ENCODE measurements around the gene UROS. TPM values are rescaled to one million over a fixed set of nuclear protein-coding genes. Genes with fewer than 3 reads are reported as not detected.

Gene UROS
- total and polyA plus RNA-seq, 10 donors, result 30.3 to 43.8 (median 39.2) TPM

- H3K36me3 ChIP-seq, result peaks cover 0 to 46% (median 29%) of the 10 kb centered on the region in 6 donors
- 86 to 95% (median 88%) methylated on average over 4 of the region's 4 CpGs for WGBS, 5 donors
- intact Hi-C loops (cut with DNase I; ENCODE audit: low total_unique reads), result no loop called here
- H3K27ac ChIP-seq, result no peak overlapping the region
- H3K4me1 ChIP-seq, result peaks cover 0 to 15% (median 5%) of the 10 kb centered on the region in 6 donors
- no peak for TF ChIP-seq POLR2A (IDR thresholded peaks at IDR 0.05)
- no peak for TF ChIP-seq CTCF (IDR thresholded peaks at IDR 0.05 in 8 of 11, conservative IDR thresholded peaks at IDR 0.05 in 3 of 11)
- TF ChIP-seq POLR2AphosphoS5 (IDR thresholded peaks at IDR 0.05), result no peak
- H3K4me3 ChIP-seq, result no peak overlapping the region
- H3K9me3 ChIP-seq, result no peaks in the 10 kb centered on the region
- no peaks in the 10 kb centered on the region for H3K27me3 ChIP-seq (replicated peaks in 1 of 7)
- no peak for DNase-seq
These were observed 6.5 kb downstream of the UROS start for GRCh38 chr10:125816548-125816947.

- peaks cover 0 to 54% (median 37%) of the 10 kb centered on the region in 6 donors for H3K36me3 ChIP-seq
- H3K27me3 ChIP-seq (replicated peaks in 1 of 7), result no peaks in the 10 kb centered on the region
- no peak for DNase-seq
- peaks cover 0 to 7% (median 0%) of the 10 kb centered on the region in 6 donors for H3K4me1 ChIP-seq
- WGBS, 5 donors, result 0 to 60% (median 0%) methylated on average over 1 of the region's 1 CpG
- intact Hi-C loops (cut with DNase I; ENCODE audit: low total_unique reads), result no loop called here
- H3K4me3 ChIP-seq, result no peak overlapping the region
- no peak overlapping the region for H3K27ac ChIP-seq
- TF ChIP-seq POLR2A (IDR thresholded peaks at IDR 0.05), result no peak
- TF ChIP-seq CTCF (IDR thresholded peaks at IDR 0.05 in 8 of 11, conservative IDR thresholded peaks at IDR 0.05 in 3 of 11), result no peak
- TF ChIP-seq POLR2AphosphoS5 (IDR thresholded peaks at IDR 0.05), result no peak
- H3K9me3 ChIP-seq, result no peaks in the 10 kb centered on the region
These were observed 7.3 kb downstream of the UROS start for GRCh38 chr10:125815764-125816163.

GRCh38 chr10:125812128-125812750 lies 10.8 kb downstream of the UROS start:
- no peaks in the 10 kb centered on the region for H3K27me3 ChIP-seq (replicated peaks in 1 of 7)
- TF ChIP-seq CTCF (IDR thresholded peaks at IDR 0.05 in 8 of 11, conservative IDR thresholded peaks at IDR 0.05 in 3 of 11), result no peak
- TF ChIP-seq POLR2AphosphoS5 (IDR thresholded peaks at IDR 0.05), result no peak
- TF ChIP-seq POLR2A (IDR thresholded peaks at IDR 0.05), result no peak
- no peaks in the 10 kb centered on the region for H3K9me3 ChIP-seq
- 83 to 94% (median 87%) methylated on average over 1 of the region's 1 CpG for WGBS, 5 donors
- H3K4me1 ChIP-seq, result no peaks in the 10 kb centered on the region
- intact Hi-C loops (cut with DNase I; ENCODE audit: low total_unique reads), result no loop called here
- no peak overlapping the region for H3K4me3 ChIP-seq
- DNase-seq, result no peak
- H3K36me3 ChIP-seq, result peaks cover 0 to 89% (median 53%) of the 10 kb centered on the region in 6 donors
- H3K27ac ChIP-seq, result no peak overlapping the region

- intact Hi-C loops (cut with DNase I; ENCODE audit: low total_unique reads), result no loop called here
- no peak overlapping the region for H3K27ac ChIP-seq
- no peak for TF ChIP-seq POLR2AphosphoS5 (IDR thresholded peaks at IDR 0.05)
- TF ChIP-seq CTCF (IDR thresholded peaks at IDR 0.05 in 8 of 11, conservative IDR thresholded peaks at IDR 0.05 in 3 of 11), result no peak
- no peak for TF ChIP-seq POLR2A (IDR thresholded peaks at IDR 0.05)
- H3K4me1 ChIP-seq, result no peaks in the 10 kb centered on the region
- H3K36me3 ChIP-seq, result peaks cover 0 to 99% (median 63%) of the 10 kb centered on the region in 6 donors
- no peaks in the 10 kb centered on the region for H3K9me3 ChIP-seq
- no peaks in the 10 kb centered on the region for H3K27me3 ChIP-seq (replicated peaks in 1 of 7)
- no peak for DNase-seq
- H3K4me3 ChIP-seq, result no peak overlapping the region
- whole genome bisulfite sequencing, 5 donors, result 75 to 92% (median 87%) methylated on average over 1 of the region's 1 CpG
These were observed 11.8 kb downstream of the UROS start for GRCh38 chr10:125811251-125811650.

All from spleen (tissue), 11 donors.